ENCODE measurements around the gene TRIM44.
"Not testable (repeated sequence)": the region's sequence is repeated elsewhere in the genome, so short reads cannot be mapped to it uniquely, and the experiment has no call there.

The TRIM44 gene

GRCh38 chr11:35675901-35676610 is 13.5 kb downstream of the TRIM44 start:
- DNase-seq: no peak

DNA sequence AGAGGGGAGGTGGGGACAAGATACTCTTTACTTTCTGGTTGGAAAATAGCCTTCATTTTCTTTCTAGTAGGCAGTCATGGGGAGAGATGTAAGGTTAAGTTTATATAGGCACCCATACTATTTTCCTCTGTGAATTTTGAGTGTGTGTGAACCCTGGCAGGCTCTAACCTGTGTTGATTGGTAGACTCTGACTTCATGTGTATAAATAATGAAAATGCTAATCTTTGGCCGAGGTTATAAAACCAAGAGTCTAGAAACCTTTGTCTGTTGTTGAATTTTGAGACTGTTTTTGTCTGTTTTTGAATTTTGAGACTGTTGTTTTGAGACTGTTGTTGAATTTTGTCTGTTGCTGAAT is 14.0 kb downstream of the TRIM44 start:
- no peak for DNase-seq

DNA sequence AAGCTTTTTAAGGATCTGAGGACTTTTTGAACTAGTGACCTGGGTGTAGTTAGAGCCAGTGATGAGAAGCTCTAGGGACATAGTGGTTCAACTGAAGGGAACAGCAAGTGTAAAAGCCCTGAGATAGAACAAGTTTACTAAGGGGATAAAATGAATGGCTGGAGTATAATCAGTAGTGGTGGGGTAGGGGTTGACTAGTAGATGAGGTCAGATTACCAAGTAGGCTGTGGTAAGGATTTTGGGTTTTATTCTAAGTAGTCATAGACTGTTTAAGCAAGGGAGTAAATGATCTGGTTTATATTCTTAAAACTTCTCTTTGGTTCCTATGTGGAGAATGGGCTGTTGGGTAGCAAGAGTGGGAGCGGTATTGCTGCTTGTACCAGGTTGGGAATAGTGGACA is 15.3 kb downstream of the TRIM44 start:
- DNase-seq: no peak

- DNase-seq: no peak
These were observed 15.9 kb downstream of the TRIM44 start for GRCh38 chr11:35678471-35678870.

DNA sequence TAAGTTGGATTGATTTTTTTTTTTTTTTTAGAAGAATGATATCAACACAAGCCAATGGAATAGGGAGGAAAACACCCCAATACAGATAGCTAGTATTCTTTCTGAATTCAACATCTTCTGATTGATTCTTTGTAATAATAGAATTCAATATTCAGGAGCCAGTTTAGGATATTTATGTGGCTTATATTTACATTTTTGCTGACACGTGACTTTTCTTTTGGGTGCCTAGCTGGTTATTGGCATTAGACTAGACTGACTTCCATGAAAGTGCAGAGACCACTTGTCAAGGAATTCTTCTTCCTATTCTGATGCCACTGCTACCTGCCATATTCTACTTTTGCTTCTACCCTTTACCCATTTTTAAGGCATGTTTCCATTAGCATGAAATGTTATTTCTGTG is 16.4 kb downstream of the TRIM44 start:
- no peak for DNase-seq

- no peak for DNase-seq
These were observed 17.9 kb downstream of the TRIM44 start for GRCh38 chr11:35680506-35680905.

GRCh38 chr11:35681163-35681767 is 18.7 kb downstream of the TRIM44 start:
- DNase-seq: no peak

- DNase-seq: no peak
These were observed 19.9 kb downstream of the TRIM44 start for GRCh38 chr11:35682230-35683173.

DNA sequence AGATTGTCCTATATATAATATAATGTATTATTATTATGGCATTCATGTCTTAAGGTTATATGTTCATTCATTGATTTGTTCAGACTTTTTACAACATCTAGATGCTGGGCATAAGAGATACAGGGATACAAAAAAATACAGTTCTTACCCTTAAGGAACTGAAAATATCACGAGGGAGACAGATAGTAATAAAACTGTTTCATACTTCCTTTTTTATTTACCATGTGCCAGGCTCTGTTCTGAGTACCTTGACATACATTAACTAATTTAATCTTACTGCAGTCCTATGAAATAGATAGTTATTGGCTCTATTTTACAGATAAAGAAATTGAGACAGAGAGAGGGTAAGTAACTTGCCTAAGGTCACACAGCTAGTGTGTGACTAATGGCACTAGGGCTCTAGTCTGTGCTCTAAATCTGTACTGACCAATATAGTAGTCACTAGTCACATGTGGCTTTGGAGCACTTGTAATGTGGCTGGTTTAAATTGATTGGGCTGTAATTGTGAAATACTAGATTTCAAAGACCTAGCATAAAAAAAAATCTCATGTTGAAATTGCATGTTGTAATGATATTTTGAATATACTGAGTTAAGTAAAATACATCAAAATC is 21.3 kb downstream of the TRIM44 start:
- DNase-seq: no peak

GRCh38 chr11:35688023-35688422 is 25.4 kb downstream of the TRIM44 start:
- DNase-seq: no peak

DNA sequence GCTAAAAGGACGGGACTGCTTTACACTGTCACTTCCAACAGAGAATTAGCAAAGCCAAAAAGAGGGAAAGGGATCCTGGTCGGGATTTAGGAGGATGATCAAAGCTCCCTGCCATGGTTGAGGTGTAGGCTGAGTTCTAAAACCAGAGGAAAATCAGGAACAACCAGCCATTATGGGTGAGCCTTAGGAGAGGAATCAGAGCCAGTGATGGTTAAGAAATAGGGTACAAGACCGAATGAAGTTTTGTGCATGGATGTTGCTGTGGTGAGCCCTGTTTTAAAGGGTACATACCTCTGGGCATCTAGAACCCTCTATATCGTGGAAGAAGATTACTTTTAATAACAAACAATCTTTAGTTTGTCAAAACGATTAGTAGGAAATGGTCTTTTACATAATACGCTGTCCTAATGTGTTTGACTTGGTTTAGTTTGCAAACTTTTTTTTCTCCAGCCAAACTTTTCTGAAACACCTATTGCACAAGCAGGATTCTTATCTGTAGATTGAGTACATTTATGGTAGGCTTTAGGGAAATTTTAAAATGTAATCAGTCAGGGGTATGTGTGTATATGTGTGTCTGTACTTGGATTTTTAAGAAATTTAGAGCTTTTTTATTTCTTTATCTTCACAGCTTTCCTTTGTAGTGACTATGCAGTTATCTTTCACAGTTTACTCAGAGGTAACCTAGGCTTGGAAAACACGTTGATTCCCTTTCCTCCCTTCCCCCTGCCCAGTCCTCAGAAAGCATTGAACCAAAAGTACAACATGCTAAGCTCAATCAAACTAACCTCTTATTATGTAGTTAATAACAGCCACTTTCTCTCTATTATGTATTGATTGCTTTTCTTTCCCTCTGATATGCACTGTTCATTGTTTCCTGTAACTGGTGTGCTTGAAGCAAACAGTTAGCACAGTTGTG is 26.8 kb downstream of the TRIM44 start:
- DNase-seq: no peak

- no peak for DNase-seq
These were observed 39.6 kb downstream of the TRIM44 start for GRCh38 chr11:35702126-35702525.

GRCh38 chr11:35709376-35709775 is 46.8 kb downstream of the TRIM44 start:
- no peak for DNase-seq

DNA sequence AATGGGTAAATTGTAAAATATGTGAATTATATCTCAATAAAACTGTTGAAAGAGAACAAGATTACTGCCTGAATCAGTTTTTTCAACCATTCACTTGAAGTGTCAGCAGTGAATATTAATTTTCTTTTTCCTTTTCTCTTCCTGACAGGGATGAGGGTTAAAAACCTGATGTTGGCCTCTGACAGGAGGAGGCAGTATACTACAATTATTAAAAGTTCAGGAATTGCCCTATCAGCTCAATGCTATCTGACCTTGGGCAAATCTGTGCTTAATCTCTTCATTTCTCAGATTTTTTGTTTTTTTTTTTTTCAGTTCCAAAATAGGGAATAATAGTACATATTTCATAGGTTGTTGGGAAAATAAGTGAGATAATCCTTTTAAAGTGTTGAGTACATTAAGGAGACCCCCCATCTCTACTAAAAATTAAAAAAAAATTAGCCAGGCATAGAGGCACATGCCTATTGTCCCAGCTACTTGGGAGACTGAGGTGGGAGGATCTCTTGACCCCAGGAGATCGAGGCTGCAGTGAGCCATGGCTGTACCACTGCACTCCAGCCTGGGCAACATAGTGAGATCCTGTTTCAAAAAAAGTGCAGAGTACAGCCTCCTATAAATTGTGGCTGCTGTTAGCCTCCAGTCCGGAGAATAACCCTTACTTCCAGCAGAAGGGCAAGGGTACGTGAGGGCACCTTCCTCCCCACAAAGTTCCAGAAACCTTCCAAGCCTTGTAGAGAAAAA is 48.8 kb downstream of the TRIM44 start:
- DNase-seq: no peak

GRCh38 chr11:35711924-35712323 is 49.3 kb downstream of the TRIM44 start:
- no peak for DNase-seq

- no peak for DNase-seq
These were observed 50.0 kb downstream of the TRIM44 start for GRCh38 chr11:35712533-35712932.

- peak; percentile 3 for DNase-seq
These were observed 52.5 kb downstream of the TRIM44 start for GRCh38 chr11:35714882-35715627.

DNA sequence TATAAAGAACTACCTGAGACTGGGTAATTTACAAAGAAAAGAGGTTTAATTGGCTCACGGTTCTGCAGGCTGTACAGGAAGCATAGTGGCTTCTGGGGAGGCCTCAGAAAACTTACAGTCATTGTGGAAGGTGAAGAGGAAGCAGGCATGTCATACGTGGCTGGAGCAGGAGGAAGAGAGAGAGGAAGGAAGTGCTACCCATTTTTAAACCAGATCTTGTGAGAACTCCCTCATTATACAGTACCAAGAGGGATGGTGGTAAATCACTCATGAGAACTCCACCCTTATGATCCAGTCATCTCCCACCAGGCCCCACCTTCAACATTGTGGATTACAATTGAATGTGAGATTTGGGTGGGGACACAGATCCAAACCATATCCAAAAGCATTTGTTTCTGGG is 53.1 kb downstream of the TRIM44 start:
- not testable (repeated sequence) for DNase-seq

DNA sequence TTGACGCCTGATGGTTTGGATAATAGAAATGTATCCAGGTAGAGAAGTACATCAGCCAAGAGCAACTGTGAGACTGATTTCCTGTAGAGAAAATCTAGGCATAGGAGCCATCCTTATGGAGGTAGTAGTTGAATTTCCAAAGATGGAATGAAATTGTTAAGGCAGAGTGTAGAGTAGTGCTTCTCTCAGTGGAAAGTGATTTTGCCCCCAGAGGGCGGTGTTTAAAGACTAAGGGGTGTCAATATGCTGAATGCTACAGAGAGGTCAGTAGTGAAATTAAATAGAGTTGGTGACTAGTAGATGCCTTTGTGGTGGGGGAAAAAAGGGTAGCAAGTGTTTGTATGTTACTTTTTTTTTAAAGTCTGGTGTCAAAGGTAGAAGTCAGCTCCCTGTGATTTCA is 54.5 kb downstream of the TRIM44 start:
- no peak for DNase-seq

DNA sequence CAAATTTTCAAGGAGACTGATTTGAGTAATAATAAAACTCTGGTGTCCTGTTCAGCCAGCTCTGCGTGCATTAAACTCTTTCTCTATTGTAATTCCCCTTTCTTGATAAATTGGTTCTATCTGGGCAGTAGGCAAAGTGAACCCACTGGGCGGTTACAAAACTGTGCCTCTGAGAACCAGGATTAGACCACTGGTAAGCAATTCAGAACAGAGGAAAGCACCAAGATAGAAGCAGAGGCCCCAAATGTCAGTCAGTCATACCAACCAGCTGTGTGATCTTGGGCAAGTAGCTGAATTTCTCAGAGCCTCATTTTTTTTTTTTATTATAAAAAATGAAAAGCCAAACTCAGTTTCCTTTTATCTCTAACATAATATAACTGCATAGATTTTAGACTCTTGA is 54.9 kb downstream of the TRIM44 start:
- no peak for DNase-seq
